GM12801 (cell line): Measurements from ENCODE around the gene IL1R2.

Source experiments
- CTCF ChIP-seq: IDR thresholded peaks from one replicate; pipeline ENCODE4 v1.5.1; 2011; ENCODE audit warnings: control low read depth; ENCODE audit not compliant: insufficient read length; ENCODE audit errors: extremely low read depth

The IL1R2 gene

GRCh38 chr2:102061962-102062795 lies 70.4 kb downstream of the IL1R2 start:
- TF ChIP-seq CTCF: no peak

- TF ChIP-seq CTCF: no peak
These were observed 71.0 kb downstream of the IL1R2 start for GRCh38 chr2:102062802-102063201.

- TF ChIP-seq CTCF: no peak
These were observed 71.7 kb downstream of the IL1R2 start for GRCh38 chr2:102063487-102063911.

GRCh38 chr2:102063941-102064678 lies 72.3 kb downstream of the IL1R2 start:
- no peak for TF ChIP-seq CTCF

GRCh38 chr2:102064679-102065674 lies 73.2 kb downstream of the IL1R2 start:
- TF ChIP-seq CTCF: no peak

GRCh38 chr2:102065675-102066252 lies 74.0 kb downstream of the IL1R2 start:
- no peak for TF ChIP-seq CTCF
